GM12878 (cell line): ENCODE results near the gene MYRFL. TPM values are rescaled to one million over a fixed set of nuclear protein-coding genes. Genes with fewer than 3 reads are reported as not detected.

ENCODE experiments used
- ATAC-seq: fragments of 200-7000 bp; cut with Tn5 transposase; 3 replicates; pipeline ENCODE4 v1.9.1; 2020; ENCODE audit warnings: mild to moderate bottlenecking, moderate library complexity
- BruUV-seq: library from RNA; stranded (reverse); fragments of 400-500 nt; replicated peaks from 2 replicates; lab custom pipeline; 2021; lab: Mats Ljungman, UMichigan
- CTCF ChIA-PET: fragments of 300-600 bp; sonication (Branson Sonifier 250); formaldehyde crosslinking; extraction: SDS; loops from one replicate; lab custom pipeline; 2021; ENCODE audit warnings: inconsistent platforms; lab: Yijun Ruan, JAX
- POLR2A ChIA-PET: fragments of 350-600 bp; formaldehyde crosslinking; extraction: SDS; loops from one replicate; lab custom pipeline; 2021; ENCODE audit warnings: inconsistent platforms; lab: Charles Lee
- RAD21 ChIA-PET: fragments of 300-600 bp; sonication (Branson Sonifier 250); formaldehyde crosslinking; loops from one replicate; lab custom pipeline; 2023; ENCODE audit warnings: antibody characterized with exemption; ENCODE audit not compliant: unreplicated experiment; lab: Charles Lee
- SMC1A ChIA-PET: fragments of 300-600 bp; sonication (Branson Sonifier 250); formaldehyde crosslinking; loops from one replicate; lab custom pipeline; 2023; ENCODE audit not compliant: unreplicated experiment, uncharacterized antibody; lab: Charles Lee
- DNase-seq: peaks from one replicate; pipeline ENCODE4 v3.0.0-alpha.2; 2011; ENCODE audit warnings: low read depth, low spot score
- FAIRE-seq: peaks from 3 replicates; lab custom pipeline; 2011; peaks lifted over from hg19 to GRCh38; lab: Jason Lieb, UNC
- H2AFZ ChIP-seq: 2 replicates; pipeline ENCODE4 v1.6.0; 2011; ENCODE audit warnings: low read depth, low read length, control low read depth; ENCODE audit not compliant: control insufficient read depth
- H3K27ac ChIP-seq: 2 replicates; pipeline ENCODE4 v1.5.1; 2011; ENCODE audit warnings: control low read depth; ENCODE audit not compliant: control insufficient read depth, insufficient read depth
- H3K27me3 ChIP-seq, 2 experiments: replicated peaks in 1 of 2; 2 replicates each; pipeline versions ENCODE4 v1.6.0 to v1.6.1; 2011; ENCODE audit warnings: low read length in 1 of 2; ENCODE audit not compliant: control insufficient read depth in 2 of 2, insufficient read depth in 2 of 2
- H3K36me3 ChIP-seq, 2 experiments: 2 replicates each; pipeline ENCODE4 v1.5.1; 2011; ENCODE audit warnings: low read length in 1 of 2; ENCODE audit not compliant: control insufficient read depth in 2 of 2, insufficient read depth in 2 of 2
- H3K4me1 ChIP-seq: 2 replicates; pipeline ENCODE4 v1.6.1; 2011; ENCODE audit warnings: mild to moderate bottlenecking, low read length, moderate library complexity, mixed read lengths; ENCODE audit not compliant: control insufficient read depth, insufficient read depth
- H3K4me2 ChIP-seq: 2 replicates; pipeline ENCODE4 v1.6.0; 2011; ENCODE audit warnings: control low read depth; ENCODE audit not compliant: control insufficient read depth, insufficient read depth
- H3K4me3 ChIP-seq: fragments of 200-600 bp; sonication (generic); 2 replicates; pipeline ENCODE4 v1.5.1; 2016
- H3K79me2 ChIP-seq: 2 replicates; pipeline ENCODE4 v1.6.0; 2011; ENCODE audit warnings: low read length; ENCODE audit not compliant: control insufficient read depth, insufficient read depth
- H3K9ac ChIP-seq: 2 replicates; pipeline ENCODE4 v1.8.0; 2011; ENCODE audit warnings: low read length, control low read depth, mixed read lengths; ENCODE audit not compliant: control insufficient read depth, insufficient read depth
- H3K9me3 ChIP-seq: replicated peaks from 3 replicates; pipeline ENCODE4 v1.5.1; 2011; ENCODE audit warnings: mild to moderate bottlenecking, low read length; ENCODE audit not compliant: control insufficient read depth, insufficient read depth
- H4K20me1 ChIP-seq: 2 replicates; pipeline ENCODE4 v1.6.0; 2011; ENCODE audit not compliant: control insufficient read depth, insufficient read depth
- BCL11A ChIP-seq: IDR thresholded peaks from 2 replicates; pipeline ENCODE4 v1.6.1; 2011; ENCODE audit warnings: low read depth, low read length
- BHLHE40 ChIP-seq, 2 experiments: fragments of 450-650 bp in 1 of 2; IDR thresholded peaks; 2 replicates each; pipeline ENCODE4 v1.6.1; 2011 to 2017; ENCODE audit warnings: low read depth in 2 of 2, borderline replicate concordance in 1 of 2, improper control_type of control experiment in 1 of 2, low read length in 1 of 2, mild to moderate bottlenecking in 1 of 2
- EP300 ChIP-seq, 2 experiments: fragments of 150-350 bp in 1 of 2; IDR thresholded peaks; 2 replicates each; pipeline ENCODE4 v1.6.1; 2011 to 2012; ENCODE audit warnings: low read depth in 2 of 2, low read length in 2 of 2, borderline replicate concordance in 1 of 2, improper control_type of control experiment in 1 of 2, inconsistent platforms in 1 of 2; ENCODE audit not compliant: control insufficient read depth in 1 of 2
- IKZF2 ChIP-seq, 2 experiments: fragments of 450-650 bp; IDR thresholded peaks; 2 replicates each; pipeline ENCODE4 v1.6.1; 2017; ENCODE audit warnings: mild to moderate bottlenecking in 2 of 2, moderate library complexity in 2 of 2
- NR2C1 ChIP-seq: fragments of 450-650 bp; IDR thresholded peaks from 2 replicates; pipeline ENCODE4 v1.6.1; 2017; ENCODE audit warnings: antibody characterized with exemption, mild to moderate bottlenecking, moderate library complexity
- NRF1 ChIP-seq: conservative IDR thresholded peaks from 2 replicates; pipeline ENCODE4 v1.6.1; 2011; ENCODE audit warnings: mild to moderate bottlenecking, low read depth, low read length, improper control_type of control experiment
- POU2F2 ChIP-seq: IDR thresholded peaks from 3 replicates; pipeline ENCODE4 v1.6.1; 2011; ENCODE audit warnings: low read depth, mild to moderate bottlenecking, low read length, borderline replicate concordance
- RB1 ChIP-seq: fragments of 450-650 bp; formaldehyde crosslinking; IDR thresholded peaks from 2 replicates; pipeline ENCODE4 v1.6.1; 2017; ENCODE audit warnings: mild to moderate bottlenecking, borderline replicate concordance
- SUPT20H ChIP-seq: IDR thresholded peaks from 2 replicates; pipeline ENCODE4 v1.6.1; 2011; ENCODE audit warnings: low read depth, mild to moderate bottlenecking, low read length, moderate library complexity, borderline replicate concordance; ENCODE audit not compliant: control insufficient read depth
- YY1 ChIP-seq: IDR thresholded peaks from 2 replicates; pipeline ENCODE4 v1.6.1; 2011; ENCODE audit warnings: low read depth, mild to moderate bottlenecking, low read length
- ZNF274 ChIP-seq: IDR thresholded peaks from one replicate; pipeline ENCODE4 v1.8.0; 2011; ENCODE audit not compliant: insufficient read length, insufficient read depth
- WGBS: methylation state at CpG from one replicate; pipeline ENCODE4 v1.1.6; 2016; ENCODE audit warnings: low lambda C conversion rate; ENCODE audit not compliant: insufficient replicate concordance, insufficient coverage; ENCODE audit errors: missing lambda C conversion rate; 5-methylcytosine and 5-hydroxymethylcytosine counted together
- in situ Hi-C: fragments of 300-500 bp; cut with MboI; formaldehyde crosslinking; loops from 9 replicates; pipeline ENCODE4 v1.14.3; 2018; ENCODE audit warnings: mixed read lengths
- intact Hi-C: fragments of 100-400 bp; cut with micrococcal nuclease; formaldehyde crosslinking; loops from one replicate; pipeline ENCODE4 v1.14.2; 2022; ENCODE audit not compliant: unreplicated experiment
- polyA plus RNA-seq, 11 experiments: library from polyadenylated mRNA; depleted of rRNA in 4 of 11; unstranded in 6 of 11; stranded (reverse) in 5 of 11; fragments of >200 nt; fragmentation: Nextera tagmentation in 4 of 11; fragmentation: Illumina TruSeq in 1 of 11; extraction: Ambion mirVana in 4 of 11; extraction: Trizol in 1 of 11; gene quantifications; 1 replicate in 1 of 11; 2 replicates in 10 of 11; pipeline versions ENCODE4 v1.2.1 to v1.2.3, GENCODE V29; 2011 to 2016; ENCODE audit warnings: inconsistent platforms in 2 of 11, missing spikeins in 2 of 11, low read depth in 1 of 11
- total RNA-seq, 4 experiments: library from RNA; depleted of rRNA in 3 of 4; stranded (reverse); fragments of >200 nt in 3 of 4; fragmentation: Illumina TruSeq in 1 of 4; extraction: Trizol in 1 of 4; gene quantifications; 2 replicates each; pipeline versions ENCODE4 v1.2.1 to v1.2.3, GENCODE V29; 2013 to 2021
- TF ChIP-seq, protein P1 (sequence below): fragments of 450-650 bp; IDR thresholded peaks from 2 replicates; pipeline ENCODE4 v1.6.1; 2016; ENCODE audit warnings: mild to moderate bottlenecking
- TF ChIP-seq, protein P2 (sequence below): fragments of 450-650 bp; IDR thresholded peaks from 2 replicates; pipeline ENCODE4 v1.6.1; 2017; ENCODE audit warnings: mild to moderate bottlenecking
- TF ChIP-seq, protein P3 (sequence below): IDR thresholded peaks from 2 replicates; pipeline ENCODE4 v1.6.1; 2012; ENCODE audit warnings: low read depth, low read length, improper control_type of control experiment
- TF ChIP-seq, protein P4 (sequence below): fragments of 450-650 bp; IDR thresholded peaks from 2 replicates; pipeline ENCODE4 v1.6.1; 2017; ENCODE audit warnings: mild to moderate bottlenecking, low read depth, inconsistent platforms; ENCODE audit not compliant: poor library complexity, severe bottlenecking
- TF ChIP-seq, protein P5 (sequence below): IDR thresholded peaks from 2 replicates; pipeline ENCODE4 v1.6.1; 2011; ENCODE audit warnings: low read depth, low read length, improper control_type of control experiment, borderline replicate concordance

The MYRFL gene
- total and polyA plus RNA-seq, 10 of the 15 experiments (the other 5 are each of a cell fraction or from before 2014, with no cell fraction given) = 0.24 to 1.8 (median 0.64) TPM

DNA sequence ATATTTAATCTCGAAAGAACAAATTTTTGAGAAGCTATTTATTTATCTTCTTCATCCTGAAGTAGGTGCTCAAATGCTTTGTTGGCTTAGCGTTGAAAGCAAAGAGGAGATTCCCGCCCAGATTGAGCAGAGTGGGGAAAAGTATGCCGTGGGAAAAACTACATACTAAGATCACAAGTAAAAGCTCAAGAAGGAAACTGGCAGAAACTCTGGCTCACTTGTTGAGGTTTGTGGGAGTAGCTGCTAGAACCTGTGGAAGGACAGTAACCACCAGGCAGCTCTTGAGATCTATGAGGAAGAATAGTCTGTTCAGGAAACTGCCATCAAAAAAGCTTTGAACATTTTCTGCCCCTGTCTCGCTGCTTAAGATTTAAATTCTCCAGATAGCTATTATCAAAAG lies 3.9 kb downstream of the MYRFL start (continued):
- TF ChIP-seq, protein P1, sequence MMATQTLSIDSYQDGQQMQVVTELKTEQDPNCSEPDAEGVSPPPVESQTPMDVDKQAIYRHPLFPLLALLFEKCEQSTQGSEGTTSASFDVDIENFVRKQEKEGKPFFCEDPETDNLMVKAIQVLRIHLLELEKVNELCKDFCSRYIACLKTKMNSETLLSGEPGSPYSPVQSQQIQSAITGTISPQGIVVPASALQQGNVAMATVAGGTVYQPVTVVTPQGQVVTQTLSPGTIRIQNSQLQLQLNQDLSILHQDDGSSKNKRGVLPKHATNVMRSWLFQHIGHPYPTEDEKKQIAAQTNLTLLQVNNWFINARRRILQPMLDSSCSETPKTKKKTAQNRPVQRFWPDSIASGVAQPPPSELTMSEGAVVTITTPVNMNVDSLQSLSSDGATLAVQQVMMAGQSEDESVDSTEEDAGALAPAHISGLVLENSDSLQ = no peak
- TF ChIP-seq, protein P2, sequence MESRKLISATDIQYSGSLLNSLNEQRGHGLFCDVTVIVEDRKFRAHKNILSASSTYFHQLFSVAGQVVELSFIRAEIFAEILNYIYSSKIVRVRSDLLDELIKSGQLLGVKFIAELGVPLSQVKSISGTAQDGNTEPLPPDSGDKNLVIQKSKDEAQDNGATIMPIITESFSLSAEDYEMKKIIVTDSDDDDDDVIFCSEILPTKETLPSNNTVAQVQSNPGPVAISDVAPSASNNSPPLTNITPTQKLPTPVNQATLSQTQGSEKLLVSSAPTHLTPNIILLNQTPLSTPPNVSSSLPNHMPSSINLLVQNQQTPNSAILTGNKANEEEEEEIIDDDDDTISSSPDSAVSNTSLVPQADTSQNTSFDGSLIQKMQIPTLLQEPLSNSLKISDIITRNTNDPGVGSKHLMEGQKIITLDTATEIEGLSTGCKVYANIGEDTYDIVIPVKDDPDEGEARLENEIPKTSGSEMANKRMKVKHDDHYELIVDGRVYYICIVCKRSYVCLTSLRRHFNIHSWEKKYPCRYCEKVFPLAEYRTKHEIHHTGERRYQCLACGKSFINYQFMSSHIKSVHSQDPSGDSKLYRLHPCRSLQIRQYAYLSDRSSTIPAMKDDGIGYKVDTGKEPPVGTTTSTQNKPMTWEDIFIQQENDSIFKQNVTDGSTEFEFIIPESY = no peak
- TF ChIP-seq RB1 (no peak), SUPT20H (no peak), EP300 (IDR thresholded peaks at IDR 0.05; ENCODE audit: borderline replicate concordance in 1 of 2, control insufficient read depth in 1 of 2, low read depth in 2 of 2, low read length in 2 of 2) (no peak), YY1 (no peak), IKZF2 (IDR thresholded peaks at IDR 0.05) (no peak), BCL11A (no peak), ZNF274 (no peak)

DNA sequence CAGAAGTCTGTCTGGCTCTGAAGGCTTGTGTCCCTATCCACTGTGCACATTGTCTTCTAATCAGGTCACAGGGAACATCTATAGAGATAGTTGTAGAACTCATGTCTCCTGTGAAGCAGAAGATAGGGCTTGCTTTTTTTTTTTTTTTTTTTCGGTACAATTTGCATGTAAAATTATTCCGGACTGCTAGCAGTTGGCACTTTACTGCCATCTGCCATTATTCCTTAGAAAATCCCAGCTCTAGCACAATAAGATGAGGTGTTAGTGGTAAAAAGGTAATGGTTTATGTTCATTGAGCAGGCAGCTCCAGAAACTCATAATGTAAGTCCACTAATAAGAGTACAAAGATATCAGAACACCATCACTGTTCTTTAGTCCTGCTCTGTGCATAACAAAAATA lies 8.7 kb downstream of the MYRFL start:
- Histone ChIP-seq H3K79me2 (no peaks in the 10 kb centered on the region), H3K27me3 (no peaks in the 10 kb centered on the region), H4K20me1 (no peaks in the 10 kb centered on the region), H3K27ac (no peak overlapping the region), H2AFZ (no peak overlapping the region), H3K9me3 (no peaks in the 10 kb centered on the region), H3K4me2 (no peak overlapping the region), H3K36me3 (no peaks in the 10 kb centered on the region), H3K4me1 (no peaks in the 10 kb centered on the region), H3K4me3 (no peak overlapping the region), H3K9ac (no peak overlapping the region)
- no peak for DNase-seq
- CTCF ChIA-PET = no interaction called here
- POLR2A ChIA-PET = interaction anchor here (0.7 kb wide), 1 partner anchor 677 kb away, joined by 7 read pairs; no protein-coding TSS in a partner anchor
- no peak for FAIRE-seq
- intact Hi-C loops (no loop called here), in situ Hi-C loops (no loop called here)
- SMC1A ChIA-PET = interaction anchor here (0.7 kb wide), 1 partner anchor 111 kb away, joined by 3 read pairs; no protein-coding TSS in a partner anchor
- RAD21 ChIA-PET = no interaction called here
- 100% methylated on average over 1 of the region's 2 CpGs for WGBS
- no TSS peak for BruUV-seq
- ATAC-seq = no peak
- no peak for TF ChIP-seq POU2F2
- TF ChIP-seq, protein P3, sequence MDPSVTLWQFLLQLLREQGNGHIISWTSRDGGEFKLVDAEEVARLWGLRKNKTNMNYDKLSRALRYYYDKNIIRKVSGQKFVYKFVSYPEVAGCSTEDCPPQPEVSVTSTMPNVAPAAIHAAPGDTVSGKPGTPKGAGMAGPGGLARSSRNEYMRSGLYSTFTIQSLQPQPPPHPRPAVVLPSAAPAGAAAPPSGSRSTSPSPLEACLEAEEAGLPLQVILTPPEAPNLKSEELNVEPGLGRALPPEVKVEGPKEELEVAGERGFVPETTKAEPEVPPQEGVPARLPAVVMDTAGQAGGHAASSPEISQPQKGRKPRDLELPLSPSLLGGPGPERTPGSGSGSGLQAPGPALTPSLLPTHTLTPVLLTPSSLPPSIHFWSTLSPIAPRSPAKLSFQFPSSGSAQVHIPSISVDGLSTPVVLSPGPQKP = no peak
- TF ChIP-seq BHLHE40 (IDR thresholded peaks at IDR 0.05; ENCODE audit: borderline replicate concordance in 1 of 2, low read depth in 2 of 2, low read length in 1 of 2) = no peak
- TF ChIP-seq, protein P4, sequence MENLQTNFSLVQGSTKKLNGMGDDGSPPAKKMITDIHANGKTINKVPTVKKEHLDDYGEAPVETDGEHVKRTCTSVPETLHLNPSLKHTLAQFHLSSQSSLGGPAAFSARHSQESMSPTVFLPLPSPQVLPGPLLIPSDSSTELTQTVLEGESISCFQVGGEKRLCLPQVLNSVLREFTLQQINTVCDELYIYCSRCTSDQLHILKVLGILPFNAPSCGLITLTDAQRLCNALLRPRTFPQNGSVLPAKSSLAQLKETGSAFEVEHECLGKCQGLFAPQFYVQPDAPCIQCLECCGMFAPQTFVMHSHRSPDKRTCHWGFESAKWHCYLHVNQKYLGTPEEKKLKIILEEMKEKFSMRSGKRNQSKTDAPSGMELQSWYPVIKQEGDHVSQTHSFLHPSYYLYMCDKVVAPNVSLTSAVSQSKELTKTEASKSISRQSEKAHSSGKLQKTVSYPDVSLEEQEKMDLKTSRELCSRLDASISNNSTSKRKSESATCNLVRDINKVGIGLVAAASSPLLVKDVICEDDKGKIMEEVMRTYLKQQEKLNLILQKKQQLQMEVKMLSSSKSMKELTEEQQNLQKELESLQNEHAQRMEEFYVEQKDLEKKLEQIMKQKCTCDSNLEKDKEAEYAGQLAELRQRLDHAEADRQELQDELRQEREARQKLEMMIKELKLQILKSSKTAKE = no peak
- TF ChIP-seq NRF1 = no peak
- TF ChIP-seq, protein P5, sequence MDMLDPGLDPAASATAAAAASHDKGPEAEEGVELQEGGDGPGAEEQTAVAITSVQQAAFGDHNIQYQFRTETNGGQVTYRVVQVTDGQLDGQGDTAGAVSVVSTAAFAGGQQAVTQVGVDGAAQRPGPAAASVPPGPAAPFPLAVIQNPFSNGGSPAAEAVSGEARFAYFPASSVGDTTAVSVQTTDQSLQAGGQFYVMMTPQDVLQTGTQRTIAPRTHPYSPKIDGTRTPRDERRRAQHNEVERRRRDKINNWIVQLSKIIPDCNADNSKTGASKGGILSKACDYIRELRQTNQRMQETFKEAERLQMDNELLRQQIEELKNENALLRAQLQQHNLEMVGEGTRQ = no peak
- no peak for TF ChIP-seq NR2C1
